Liver (tissue), 9 donors: ENCODE measurements around the gene TINAGL1. TPM values are rescaled to one million over a fixed set of nuclear protein-coding genes. Genes with fewer than 3 reads are reported as not detected.

Source experiments
- DNase-seq: peaks from one replicate; pipeline ENCODE4 v3.0.0-alpha.2; 2017; ENCODE audit warnings: low spot score
- H3K27ac ChIP-seq, 2 donors: one replicate each; pipeline ENCODE4 v1.7.0; 2013; ENCODE audit warnings: inconsistent platforms in 2 of 2, low read length in 2 of 2, control low read depth in 1 of 2, low read depth in 1 of 2, mild to moderate bottlenecking in 1 of 2
- H3K27me3 ChIP-seq, 4 donors: one replicate each; pipeline versions ENCODE4 v1.6.1 to v1.7.0; 2013; ENCODE audit warnings: low read length in 3 of 4, inconsistent platforms in 1 of 4, mild to moderate bottlenecking in 1 of 4, moderate library complexity in 1 of 4; ENCODE audit not compliant: control insufficient read depth in 4 of 4, insufficient read depth in 4 of 4
- H3K36me3 ChIP-seq, 4 donors: one replicate each; pipeline versions ENCODE4 v1.6.1 to v1.7.0; 2013; ENCODE audit warnings: low read length in 3 of 4, mild to moderate bottlenecking in 3 of 4, low read depth in 1 of 4, moderate library complexity in 1 of 4; ENCODE audit not compliant: control insufficient read depth in 4 of 4, insufficient read depth in 3 of 4
- H3K4me1 ChIP-seq, 4 donors: one replicate each; pipeline versions ENCODE4 v1.6.1 to v1.7.0; 2013; ENCODE audit warnings: low read length in 3 of 4, mild to moderate bottlenecking in 3 of 4, moderate library complexity in 1 of 4; ENCODE audit not compliant: control insufficient read depth in 4 of 4, insufficient read depth in 4 of 4
- H3K4me3 ChIP-seq, 3 donors: one replicate each; pipeline versions ENCODE4 v1.6.1 to v1.7.0; 2013; ENCODE audit warnings: low read length in 3 of 3, control low read depth in 1 of 3, low read depth in 1 of 3, mild to moderate bottlenecking in 1 of 3
- H3K9ac ChIP-seq, 2 donors: one replicate each; pipeline ENCODE4 v1.7.0; 2013; ENCODE audit warnings: low read length in 2 of 2, mild to moderate bottlenecking in 2 of 2, moderate library complexity in 2 of 2, control low read depth in 1 of 2, low read depth in 1 of 2
- H3K9me3 ChIP-seq, 4 donors: one replicate each; pipeline versions ENCODE4 v1.6.1 to v1.7.0; 2013; ENCODE audit warnings: low read length in 3 of 4; ENCODE audit not compliant: control insufficient read depth in 4 of 4
- ATF3 ChIP-seq: IDR thresholded peaks from 2 replicates; pipeline ENCODE4 v1.6.1; 2016; ENCODE audit warnings: antibody characterized with exemption
- GABPA ChIP-seq, 2 donors: IDR thresholded peaks in 1 of 2; conservative IDR thresholded peaks in 1 of 2; 2 replicates each; pipeline ENCODE4 v1.6.1; 2016; ENCODE audit warnings: antibody characterized with exemption in 2 of 2, mild to moderate bottlenecking in 1 of 2, moderate library complexity in 1 of 2
- HNF4A ChIP-seq, 2 donors: conservative IDR thresholded peaks; 2 replicates each; pipeline ENCODE4 v1.6.1; 2016; ENCODE audit warnings: antibody characterized with exemption in 2 of 2, mild to moderate bottlenecking in 2 of 2
- HNF4G ChIP-seq: IDR thresholded peaks from 2 replicates; pipeline ENCODE4 v1.6.1; 2016; ENCODE audit warnings: antibody characterized with exemption
- JUND ChIP-seq, 2 donors: IDR thresholded peaks; 2 replicates each; pipeline ENCODE4 v1.6.1; 2016; ENCODE audit warnings: antibody characterized with exemption in 2 of 2
- RAD21 ChIP-seq, 2 donors: IDR thresholded peaks; 2 replicates each; pipeline ENCODE4 v1.6.1; 2016; ENCODE audit warnings: antibody characterized with exemption in 2 of 2, mild to moderate bottlenecking in 2 of 2
- REST ChIP-seq: IDR thresholded peaks from 2 replicates; pipeline ENCODE4 v1.6.1; 2016; ENCODE audit warnings: antibody characterized with exemption, mild to moderate bottlenecking
- SP1 ChIP-seq: IDR thresholded peaks from 2 replicates; pipeline ENCODE4 v1.6.1; 2018; ENCODE audit warnings: antibody characterized with exemption, mild to moderate bottlenecking
- TAF1 ChIP-seq: conservative IDR thresholded peaks from 2 replicates; pipeline ENCODE4 v1.6.1; 2016; ENCODE audit warnings: antibody characterized with exemption, mild to moderate bottlenecking
- WGBS: extraction: QIAGEN DNeasy Blood & Tissue Kit; methylation state at CpG from one replicate; pipeline ENCODE4 v1.1.7; 2013; 5-methylcytosine and 5-hydroxymethylcytosine counted together
- polyA plus RNA-seq, 2 donors: library from polyadenylated mRNA; stranded (reverse) in 1 of 2; unstranded in 1 of 2; fragments of 200-250 nt in 1 of 2; fragments of >200 nt in 1 of 2; fragmentation: Nextera tagmentation in 1 of 2; extraction: Ambion mirVana in 1 of 2; gene quantifications; one replicate each; pipeline versions ENCODE4 v1.2.1 to v1.2.3, GENCODE V29; 2013 to 2015
- total RNA-seq, 2 donors: library from RNA; depleted of rRNA; stranded (reverse); fragments of >200 nt; gene quantifications; one replicate each; pipeline ENCODE4 v1.2.3, GENCODE V29; 2014
- TF ChIP-seq, protein P1 (sequence below): IDR thresholded peaks from 2 replicates; pipeline ENCODE4 v1.6.1; 2016; ENCODE audit warnings: antibody characterized with exemption
- TF ChIP-seq, protein P2 (sequence below): fragments of 150-350 bp; IDR thresholded peaks from 2 replicates; pipeline ENCODE4 v1.5.1; 2017; ENCODE audit warnings: improper control_type of control experiment, low read depth, low read length; ENCODE audit not compliant: missing input control
- donor health status: healthy.
- donor health status: healthy.
- donor health status: healthy.
- donor health status: healthy.
- donor health status: healthy.

Gene TINAGL1
- total and polyA plus RNA-seq, 4 donors, result 8.7 to 52.9 (median 25.6) TPM

- TF ChIP-seq RAD21 (IDR thresholded peaks at IDR 0.05) (peak in 1 of 2 donors; percentile 57), HNF4A (conservative IDR thresholded peaks at IDR 0.05) (no peak), ATF3 (no peak), JUND (IDR thresholded peaks at IDR 0.05) (no peak)
- TF ChIP-seq, protein P1, sequence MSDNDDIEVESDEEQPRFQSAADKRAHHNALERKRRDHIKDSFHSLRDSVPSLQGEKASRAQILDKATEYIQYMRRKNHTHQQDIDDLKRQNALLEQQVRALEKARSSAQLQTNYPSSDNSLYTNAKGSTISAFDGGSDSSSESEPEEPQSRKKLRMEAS, result no peak
- TF ChIP-seq, protein P2, sequence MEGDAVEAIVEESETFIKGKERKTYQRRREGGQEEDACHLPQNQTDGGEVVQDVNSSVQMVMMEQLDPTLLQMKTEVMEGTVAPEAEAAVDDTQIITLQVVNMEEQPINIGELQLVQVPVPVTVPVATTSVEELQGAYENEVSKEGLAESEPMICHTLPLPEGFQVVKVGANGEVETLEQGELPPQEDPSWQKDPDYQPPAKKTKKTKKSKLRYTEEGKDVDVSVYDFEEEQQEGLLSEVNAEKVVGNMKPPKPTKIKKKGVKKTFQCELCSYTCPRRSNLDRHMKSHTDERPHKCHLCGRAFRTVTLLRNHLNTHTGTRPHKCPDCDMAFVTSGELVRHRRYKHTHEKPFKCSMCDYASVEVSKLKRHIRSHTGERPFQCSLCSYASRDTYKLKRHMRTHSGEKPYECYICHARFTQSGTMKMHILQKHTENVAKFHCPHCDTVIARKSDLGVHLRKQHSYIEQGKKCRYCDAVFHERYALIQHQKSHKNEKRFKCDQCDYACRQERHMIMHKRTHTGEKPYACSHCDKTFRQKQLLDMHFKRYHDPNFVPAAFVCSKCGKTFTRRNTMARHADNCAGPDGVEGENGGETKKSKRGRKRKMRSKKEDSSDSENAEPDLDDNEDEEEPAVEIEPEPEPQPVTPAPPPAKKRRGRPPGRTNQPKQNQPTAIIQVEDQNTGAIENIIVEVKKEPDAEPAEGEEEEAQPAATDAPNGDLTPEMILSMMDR, result peak; percentile 34
- no peaks in the 10 kb centered on the region for H3K9me3 ChIP-seq
- 12% methylated on average over 56 of the region's 56 CpGs for WGBS
- peaks cover 0 to 5% (median 2%) of the 10 kb centered on the region in 4 donors for H3K4me1 ChIP-seq
- peaks cover 0 to 9% (median 1%) of the 10 kb centered on the region in 4 donors for H3K27me3 ChIP-seq
- peak overlapping the region in 1 of 3 donors; percentile 48 for H3K4me3 ChIP-seq
- H3K9ac ChIP-seq, result no peak overlapping the region
- H3K36me3 ChIP-seq, result no peaks in the 10 kb centered on the region
- peak; percentile 50 for DNase-seq
- H3K27ac ChIP-seq, result no peak overlapping the region
Observed at GRCh38 chr1:31617916-31618746, 41.8 kb downstream of the TINAGL1 start.

GRCh38 chr1:31618916-31619846 lies 42.9 kb downstream of the TINAGL1 start:
- Histone ChIP-seq H3K27me3 (peaks cover 0 to 9% (median 1%) of the 10 kb centered on the region in 4 donors), H3K36me3 (no peaks in the 10 kb centered on the region), H3K9me3 (no peaks in the 10 kb centered on the region), H3K9ac (no peak overlapping the region), H3K27ac (no peak overlapping the region), H3K4me3 (no peak overlapping the region), H3K4me1 (peaks cover 0 to 5% (median 2%) of the 10 kb centered on the region in 4 donors)
- 74% methylated on average over 23 of the region's 23 CpGs for WGBS
- TF ChIP-seq REST (no peak), HNF4A (conservative IDR thresholded peaks at IDR 0.05) (no peak), GABPA (IDR thresholded peaks at IDR 0.05 in 1 of 2, conservative IDR thresholded peaks at IDR 0.05 in 1 of 2) (no peak), SP1 (no peak), ATF3 (no peak), JUND (IDR thresholded peaks at IDR 0.05) (no peak), TAF1 (no peak), HNF4G (no peak)
- TF ChIP-seq, protein P2, result no peak
- DNase-seq, result no peak
